ENCODE data around the gene NR1D1. TPM values are rescaled to one million over a fixed set of nuclear protein-coding genes. Genes with fewer than 3 reads are reported as not detected.

NR1D1 gene
- total and polyA plus RNA-seq, 2 of the 8 experiments (the other 6 are each of a cell fraction or from before 2014, with no cell fraction given): 1.5 to 4.6 TPM

DNA sequence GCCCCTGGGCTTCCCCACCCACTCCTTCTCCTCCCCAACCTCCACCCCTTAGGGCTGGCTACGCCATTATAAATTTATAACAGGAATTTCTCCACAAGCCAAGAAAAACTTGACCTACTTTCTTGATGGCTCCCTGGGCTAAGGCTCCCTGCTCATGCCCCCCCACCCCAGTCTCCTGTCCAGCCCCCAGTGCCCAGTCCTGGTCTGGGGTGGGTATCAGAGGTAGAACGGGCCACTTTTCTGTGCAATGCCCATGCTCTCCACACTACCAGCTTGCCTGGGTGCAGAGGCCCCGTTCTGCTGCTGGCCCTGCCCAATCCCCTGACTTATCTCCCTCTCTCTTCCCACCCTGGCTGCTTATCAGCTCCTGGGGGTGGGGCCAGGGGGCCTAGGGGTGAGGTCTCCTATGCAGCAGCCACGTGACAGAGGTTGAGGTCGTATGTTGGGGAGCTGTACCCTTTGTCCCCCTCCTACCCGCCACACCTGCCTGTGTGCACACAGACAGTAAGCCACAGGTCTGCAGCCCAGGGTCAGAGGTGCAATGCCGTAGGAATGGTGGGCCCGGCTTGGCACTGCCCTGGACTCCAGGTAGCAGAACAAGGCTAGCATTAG, 27.5 kb downstream of the NR1D1 start (continued):
- TF ChIP-seq TBP (IDR thresholded peaks at IDR 0.05; ENCODE audit: low read depth, low read length) (no peak), RXRA (IDR thresholded peaks at IDR 0.05; ENCODE audit: insufficient read depth, low read depth, low read length) (no peak), EGR1 (IDR thresholded peaks at IDR 0.05; ENCODE audit: borderline replicate concordance, low read depth, low read length) (no peak)

Data from H1 (cell line).